ENCODE results near the gene ACKR4. TPM values are rescaled to one million over a fixed set of nuclear protein-coding genes. Genes with fewer than 3 reads are reported as not detected.

The ACKR4 gene
- total and polyA plus RNA-seq, 9 of the 15 experiments (the other 6 are each of a cell fraction or from before 2014, with no cell fraction given) = 0.04 to 0.06 TPM; not detected in 7

DNA sequence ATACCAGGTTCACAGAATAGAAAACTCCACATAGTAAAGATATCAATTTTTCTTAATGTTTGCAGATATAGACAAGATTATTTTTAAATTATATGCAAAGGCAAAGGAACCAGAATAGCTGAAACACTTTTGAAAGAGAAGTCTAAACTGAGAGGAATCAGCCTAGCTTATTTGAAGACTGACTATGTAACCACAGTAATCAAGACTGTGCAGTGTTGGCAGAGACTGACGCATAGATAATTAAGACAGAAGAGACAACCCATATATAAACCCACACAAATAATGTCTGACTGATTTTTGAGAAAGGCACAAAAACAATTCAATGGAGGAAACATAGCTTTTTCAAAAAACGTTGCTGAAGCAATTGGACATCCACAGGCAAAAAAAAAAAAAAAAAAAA lies 28.6 kb upstream of the ACKR4 start:
- Histone ChIP-seq H4K20me1 (replicated peaks; ENCODE audit: control insufficient read depth, insufficient read depth, low read length) (no peaks in the 10 kb centered on the region), H3K27me3 (ENCODE audit: control insufficient read depth in 2 of 2, insufficient read depth in 2 of 2, low read length in 2 of 2) (no peaks in the 10 kb centered on the region), H3K9ac (ENCODE audit: insufficient read depth in 1 of 2, low read depth in 2 of 2, low read length in 2 of 2) (no peak overlapping the region), H3K4me2 (ENCODE audit: insufficient read depth, low read length) (no peak overlapping the region), H3K4me3 (no peak overlapping the region), H3K36me3 (ENCODE audit: control insufficient read depth, insufficient read depth, low read length) (no peaks in the 10 kb centered on the region), H3K9me1 (ENCODE audit: control insufficient read depth, insufficient read depth, low read length) (no peaks in the 10 kb centered on the region), H3K27ac (ENCODE audit: extremely low read depth, low read depth, low read length) (no peak overlapping the region), H2AFZ (ENCODE audit: low read depth, low read length) (no peak overlapping the region), H3K9me3 (replicated peaks; ENCODE audit: control insufficient read depth, insufficient read depth, low read depth, low read length) (no peaks in the 10 kb centered on the region), H3K4me1 (replicated peaks in 1 of 2; ENCODE audit: control insufficient read depth in 2 of 2, insufficient read depth in 2 of 2, low read length in 2 of 2) (no peaks in the 10 kb centered on the region), H3K79me2 (ENCODE audit: control insufficient read depth, insufficient read depth, low read length) (no peaks in the 10 kb centered on the region)
- intact Hi-C loops (cut with micrococcal nuclease) (no loop called here), in situ Hi-C loops (cut with MboI) (no loop called here)
- TF ChIP-seq STAT5A (IDR thresholded peaks at IDR 0.05; ENCODE audit: borderline replicate concordance, low read length) = no peak
- TF ChIP-seq, protein P1, sequence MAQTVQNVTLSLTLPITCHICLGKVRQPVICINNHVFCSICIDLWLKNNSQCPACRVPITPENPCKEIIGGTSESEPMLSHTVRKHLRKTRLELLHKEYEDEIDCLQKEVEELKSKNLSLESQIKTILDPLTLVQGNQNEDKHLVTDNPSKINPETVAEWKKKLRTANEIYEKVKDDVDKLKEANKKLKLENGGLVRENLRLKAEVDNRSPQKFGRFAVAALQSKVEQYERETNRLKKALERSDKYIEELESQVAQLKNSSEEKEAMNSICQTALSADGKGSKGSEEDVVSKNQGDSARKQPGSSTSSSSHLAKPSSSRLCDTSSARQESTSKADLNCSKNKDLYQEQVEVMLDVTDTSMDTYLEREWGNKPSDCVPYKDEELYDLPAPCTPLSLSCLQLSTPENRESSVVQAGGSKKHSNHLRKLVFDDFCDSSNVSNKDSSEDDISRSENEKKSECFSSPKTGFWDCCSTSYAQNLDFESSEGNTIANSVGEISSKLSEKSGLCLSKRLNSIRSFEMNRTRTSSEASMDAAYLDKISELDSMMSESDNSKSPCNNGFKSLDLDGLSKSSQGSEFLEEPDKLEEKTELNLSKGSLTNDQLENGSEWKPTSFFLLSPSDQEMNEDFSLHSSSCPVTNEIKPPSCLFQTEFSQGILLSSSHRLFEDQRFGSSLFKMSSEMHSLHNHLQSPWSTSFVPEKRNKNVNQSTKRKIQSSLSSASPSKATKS (CRISPR knock-in tag; IDR thresholded peaks at IDR 0.05) = no peak
- BruUV-seq (replicated peaks) = no TSS peak
- ChIA-PET POLR2A (no interaction called here), CTCF (ENCODE audit: low intra/inter-chr PET ratio) (no interaction called here)
- FAIRE-seq = no peak
- no peak for ATAC-seq
- DNase-seq (ENCODE audit: extremely low read depth in 1 of 4, low spot score in 3 of 4) = no peak
- WGBS (ENCODE audit: insufficient coverage, low coverage, missing lambda C conversion rate) = 40% methylated on average over 2 of the region's 2 CpGs

DNA sequence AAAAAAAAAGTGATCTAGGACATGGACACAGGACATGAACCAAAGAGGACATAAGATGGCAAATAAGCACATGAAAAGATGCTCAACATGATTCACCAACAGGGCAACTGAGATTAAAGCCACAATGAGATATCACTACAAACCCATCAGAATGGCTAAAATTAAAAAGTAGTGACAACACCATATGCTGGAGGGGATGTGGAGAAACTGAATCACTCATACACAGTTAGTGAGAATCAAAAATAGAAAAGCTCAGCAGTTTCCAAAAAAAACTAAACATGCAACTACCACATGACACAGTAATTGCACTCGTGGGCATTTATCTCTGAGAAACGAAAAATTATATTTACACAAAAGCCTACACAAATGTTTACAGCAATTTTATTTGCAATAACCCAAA lies 27.9 kb upstream of the ACKR4 start:
- no TSS peak for BruUV-seq (replicated peaks)
- FAIRE-seq = no peak
- Histone ChIP-seq H3K4me1 (replicated peaks in 1 of 2; ENCODE audit: control insufficient read depth in 2 of 2, insufficient read depth in 2 of 2, low read length in 2 of 2) (no peaks in the 10 kb centered on the region), H3K9ac (ENCODE audit: insufficient read depth in 1 of 2, low read depth in 2 of 2, low read length in 2 of 2) (no peak overlapping the region), H3K27me3 (ENCODE audit: control insufficient read depth in 2 of 2, insufficient read depth in 2 of 2, low read length in 2 of 2) (no peaks in the 10 kb centered on the region), H3K36me3 (ENCODE audit: control insufficient read depth, insufficient read depth, low read length) (no peaks in the 10 kb centered on the region), H2AFZ (ENCODE audit: low read depth, low read length) (no peak overlapping the region), H3K79me2 (ENCODE audit: control insufficient read depth, insufficient read depth, low read length) (no peaks in the 10 kb centered on the region), H3K4me2 (ENCODE audit: insufficient read depth, low read length) (no peak overlapping the region), H3K9me1 (ENCODE audit: control insufficient read depth, insufficient read depth, low read length) (no peaks in the 10 kb centered on the region), H4K20me1 (replicated peaks; ENCODE audit: control insufficient read depth, insufficient read depth, low read length) (no peaks in the 10 kb centered on the region), H3K9me3 (replicated peaks; ENCODE audit: control insufficient read depth, insufficient read depth, low read depth, low read length) (no peaks in the 10 kb centered on the region), H3K27ac (ENCODE audit: extremely low read depth, low read depth, low read length) (no peak overlapping the region), H3K4me3 (no peak overlapping the region)
- no peak for TF ChIP-seq ELF4 (CRISPR knock-in tag; IDR thresholded peaks at IDR 0.05)
- peak; percentile 49 for TF ChIP-seq RBM25 (IDR thresholded peaks at IDR 0.05; ENCODE audit: low read depth, low read length, severe bottlenecking)
- peak; percentile 27; the same call in 1 of the 2 replicates for TF ChIP-seq ZNF316 (IDR thresholded peaks at IDR 0.05)
- no peak for TF ChIP-seq ZFP30 (CRISPR knock-in tag; IDR thresholded peaks at IDR 0.05; ENCODE audit: borderline replicate concordance)
- in situ Hi-C loops (cut with MboI) = no loop called here
- CTCF ChIA-PET (ENCODE audit: low intra/inter-chr PET ratio) = no interaction called here
- WGBS (ENCODE audit: insufficient coverage, low coverage, missing lambda C conversion rate) = 11% methylated on average over 2 of the region's 2 CpGs
- DNase-seq (ENCODE audit: extremely low read depth in 1 of 4, low spot score in 3 of 4) = no peak
- POLR2A ChIA-PET = no interaction called here
- intact Hi-C loops (cut with micrococcal nuclease) = no loop called here
- ATAC-seq = no peak

Measured in K562 (cell line).